A549 treated with AZD2906 at 1 μM for 4 hours (cell line): Measurements from ENCODE around the gene PSMG4. TPM values are rescaled to one million over a fixed set of nuclear protein-coding genes. Genes with fewer than 3 reads are reported as not detected.

Source experiments
- total RNA-seq: library from RNA; stranded (reverse); fragments of 200-300 nt; extraction: Qiagen RNA extraction; gene quantifications from 5 replicates; pipeline ENCODE4 v1.2.3, GENCODE V29; 2022

The PSMG4 gene
- 21.5 to 32.1 TPM (median 29.5 TPM) in 5 replicates for total RNA-seq

GRCh38 chr6:3258720-3259490, at the start of gene PSMG4:
TSS of gene PSMG4 (plus strand) at chr6:3258947. CDS start at chr6:3259023, 76 bp downstream.

DNA sequence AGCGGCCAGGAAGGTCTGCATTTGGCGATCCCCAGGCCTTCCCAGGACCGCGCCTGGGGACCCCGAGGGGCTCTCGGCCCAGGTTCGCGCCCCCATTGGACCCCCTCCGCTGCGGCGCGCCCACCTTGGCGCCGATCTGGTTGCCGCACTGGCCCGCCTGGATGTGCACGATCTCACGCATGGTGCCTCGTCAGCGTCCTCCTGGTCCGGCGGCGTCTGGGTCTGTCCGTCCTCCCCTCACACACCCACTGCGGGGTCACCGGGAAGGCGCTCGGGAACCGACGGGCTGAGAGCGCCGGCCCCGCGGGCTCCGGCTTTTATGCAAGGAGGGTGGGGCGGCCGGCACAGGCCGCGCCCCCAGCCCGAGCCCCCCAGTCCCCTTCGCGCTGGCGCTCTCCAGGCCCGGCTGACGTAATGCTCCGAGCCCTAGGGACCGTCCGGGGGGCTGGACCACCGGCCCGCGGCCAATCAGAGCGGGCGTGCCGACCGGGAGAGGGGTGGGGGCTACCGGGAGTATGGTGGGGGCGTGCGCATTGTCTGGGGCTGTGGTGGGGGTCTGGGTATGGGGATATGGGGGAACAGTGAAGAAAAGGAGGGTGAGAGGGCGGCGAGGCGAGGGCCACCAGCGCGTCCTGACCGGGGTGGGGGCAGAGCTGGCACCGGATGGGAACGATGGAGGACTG, 31.2 kb upstream of the PSMG4 start, which contains the start of gene TUBB2B:
Gene TUBB2B (minus strand): TSS at position 291 of the 683 bp plus-strand sequence. CDS start 110 bp downstream, at position 181.

Other genes with a start within 250 kb of the PSMG4 start
- 11.6 to 12.7 TPM (median 11.9 TPM) in 5 replicates for gene RIPK1, start 190.5 kb upstream of the PSMG4 start, total RNA-seq
- 17.9 to 26.6 TPM (median 23.6 TPM) in 5 replicates for gene BPHL, start 140.2 kb upstream of the PSMG4 start, total RNA-seq
- 78.1 to 104 TPM (median 99.8 TPM) in 5 replicates for gene TUBB2A, start 101.4 kb upstream of the PSMG4 start, total RNA-seq
- gene TUBB2B, start 31.3 kb upstream of the PSMG4 start, total RNA-seq, result 14.7 to 16.0 TPM (median 15.4 TPM) in 5 replicates
- 8.2 to 10.0 TPM (median 9.2 TPM) in 5 replicates for gene SLC22A23, start 198.1 kb downstream of the PSMG4 start, total RNA-seq